Prostate gland (tissue), 2 donors: ENCODE results near the gene SGPP1. TPM values are rescaled to one million over a fixed set of nuclear protein-coding genes. Genes with fewer than 3 reads are reported as not detected.
"Not testable (repeated sequence)": the region's sequence is repeated elsewhere in the genome, so short reads cannot be mapped to it uniquely, and the experiment has no call there.

ENCODE experiments used
- DNase-seq: peaks from one replicate; pipeline ENCODE4 v3.0.0-alpha.2; 2019; ENCODE audit warnings: low spot score
- H3K27ac ChIP-seq, 2 donors: fragments of 200-600 bp; sonication (generic); 2 replicates each; pipeline ENCODE4 v1.5.1; 2017 to 2019
- H3K27me3 ChIP-seq: fragments of 200-600 bp; sonication (generic); replicated peaks from 2 replicates; pipeline ENCODE4 v1.5.1; 2019; ENCODE audit not compliant: insufficient read depth
- H3K36me3 ChIP-seq, 2 donors: fragments of 200-600 bp; sonication (generic); 1 replicate in 1 of 2; 2 replicates in 1 of 2; pipeline versions ENCODE4 v1.5.1 to v1.8.1; 2017 to 2019
- H3K4me1 ChIP-seq: fragments of 200-600 bp; sonication (generic); replicated peaks from 2 replicates; pipeline ENCODE4 v1.5.1; 2019
- H3K4me3 ChIP-seq, 2 donors: fragments of 200-600 bp; sonication (generic); 2 replicates each; pipeline ENCODE4 v1.5.1; 2017 to 2019
- H3K9me3 ChIP-seq: fragments of 200-600 bp; sonication (generic); 2 replicates; pipeline ENCODE4 v1.5.1; 2017
- POLR2A ChIP-seq: fragments of 450-650 bp; IDR thresholded peaks from one replicate; pipeline ENCODE4 v1.6.1; 2016; ENCODE audit warnings: antibody characterized with exemption, mild to moderate bottlenecking
- POLR2AphosphoS5 ChIP-seq: sonication (generic); formaldehyde crosslinking; IDR thresholded peaks from one replicate; pipeline ENCODE4 v1.6.1; 2017; ENCODE audit warnings: antibody characterized with exemption
- WGBS: methylation state at CpG from one replicate; pipeline ENCODE4 v1.1.5; 2018; 5-methylcytosine and 5-hydroxymethylcytosine counted together
- intact Hi-C: fragments of 100-400 bp; cut with DNase I; formaldehyde crosslinking; loops from one replicate; pipeline ENCODE4 v1.14.2; 2022
- small RNA-seq, 2 donors: library from RNA; depleted of rRNA; stranded (forward); fragments of <200 nt; gene quantifications; one replicate each; pipeline ENCODE3, GENCODE V24; 2016
- total RNA-seq, 2 donors: library from RNA; depleted of rRNA; stranded (reverse); fragments of >200 nt; gene quantifications; one replicate each; pipeline ENCODE4 v1.1.0, GENCODE V29; 2016
- TF ChIP-seq, protein P1 (sequence below), 4 experiments: fragments of 200-600 bp in 2 of 4; fragments of 450-650 bp in 2 of 4; sonication (generic) in 2 of 4; IDR thresholded peaks; 1 replicate in 3 of 4; 2 replicates in 1 of 4; pipeline ENCODE4 v1.5.1; 2016 to 2019; ENCODE audit warnings: antibody characterized with exemption in 4 of 4, mild to moderate bottlenecking in 2 of 4, moderate library complexity in 2 of 4

The SGPP1 gene
- total RNA-seq, 2 donors from 2014 or later = 19.7 to 37.5 TPM

DNA sequence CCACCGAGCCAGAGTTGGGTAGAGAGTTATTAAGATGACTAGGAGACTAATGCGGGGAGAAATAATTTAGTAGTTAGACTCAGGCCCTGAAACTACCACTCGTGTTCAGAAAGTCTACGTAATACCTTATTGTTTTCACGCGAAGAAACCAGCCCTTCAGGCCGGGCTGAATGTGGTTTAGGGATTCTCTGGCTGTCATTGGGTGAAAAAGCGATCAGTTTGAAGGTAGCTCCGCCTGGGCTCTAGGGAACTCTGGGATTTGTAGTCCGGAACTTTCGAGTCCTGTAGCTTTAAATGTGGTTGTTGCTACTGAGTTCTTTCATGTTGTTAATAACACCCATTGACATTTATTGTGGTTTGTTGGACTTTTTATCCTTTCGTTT, 85.6 kb downstream of the SGPP1 start:
- Histone ChIP-seq H3K9me3 (no peaks in the 10 kb centered on the region), H3K27me3 (no peaks in the 10 kb centered on the region), H3K27ac (peak overlapping the region; percentile 95 to 96), H3K36me3 (no peaks in the 10 kb centered on the region), H3K4me1 (peaks cover 2% of the 10 kb centered on the region), H3K4me3 (peak overlapping the region; percentile 49 to 53)
- no peak for TF ChIP-seq POLR2A
- TF ChIP-seq, protein P1, sequence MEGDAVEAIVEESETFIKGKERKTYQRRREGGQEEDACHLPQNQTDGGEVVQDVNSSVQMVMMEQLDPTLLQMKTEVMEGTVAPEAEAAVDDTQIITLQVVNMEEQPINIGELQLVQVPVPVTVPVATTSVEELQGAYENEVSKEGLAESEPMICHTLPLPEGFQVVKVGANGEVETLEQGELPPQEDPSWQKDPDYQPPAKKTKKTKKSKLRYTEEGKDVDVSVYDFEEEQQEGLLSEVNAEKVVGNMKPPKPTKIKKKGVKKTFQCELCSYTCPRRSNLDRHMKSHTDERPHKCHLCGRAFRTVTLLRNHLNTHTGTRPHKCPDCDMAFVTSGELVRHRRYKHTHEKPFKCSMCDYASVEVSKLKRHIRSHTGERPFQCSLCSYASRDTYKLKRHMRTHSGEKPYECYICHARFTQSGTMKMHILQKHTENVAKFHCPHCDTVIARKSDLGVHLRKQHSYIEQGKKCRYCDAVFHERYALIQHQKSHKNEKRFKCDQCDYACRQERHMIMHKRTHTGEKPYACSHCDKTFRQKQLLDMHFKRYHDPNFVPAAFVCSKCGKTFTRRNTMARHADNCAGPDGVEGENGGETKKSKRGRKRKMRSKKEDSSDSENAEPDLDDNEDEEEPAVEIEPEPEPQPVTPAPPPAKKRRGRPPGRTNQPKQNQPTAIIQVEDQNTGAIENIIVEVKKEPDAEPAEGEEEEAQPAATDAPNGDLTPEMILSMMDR (IDR thresholded peaks at IDR 0.05) = peak in 1 of 4 experiments; percentile 6
- TF ChIP-seq POLR2AphosphoS5 = peak; percentile 67
- intact Hi-C loops = loop anchor here (5.0 kb wide), 3 partner anchors 85 to 250 kb away; partner anchors contain the start of genes PPP2R5E and SGPP1
- under 1% methylated on average over 12 of the region's 12 CpGs for WGBS
- peak; percentile 93 for DNase-seq

DNA sequence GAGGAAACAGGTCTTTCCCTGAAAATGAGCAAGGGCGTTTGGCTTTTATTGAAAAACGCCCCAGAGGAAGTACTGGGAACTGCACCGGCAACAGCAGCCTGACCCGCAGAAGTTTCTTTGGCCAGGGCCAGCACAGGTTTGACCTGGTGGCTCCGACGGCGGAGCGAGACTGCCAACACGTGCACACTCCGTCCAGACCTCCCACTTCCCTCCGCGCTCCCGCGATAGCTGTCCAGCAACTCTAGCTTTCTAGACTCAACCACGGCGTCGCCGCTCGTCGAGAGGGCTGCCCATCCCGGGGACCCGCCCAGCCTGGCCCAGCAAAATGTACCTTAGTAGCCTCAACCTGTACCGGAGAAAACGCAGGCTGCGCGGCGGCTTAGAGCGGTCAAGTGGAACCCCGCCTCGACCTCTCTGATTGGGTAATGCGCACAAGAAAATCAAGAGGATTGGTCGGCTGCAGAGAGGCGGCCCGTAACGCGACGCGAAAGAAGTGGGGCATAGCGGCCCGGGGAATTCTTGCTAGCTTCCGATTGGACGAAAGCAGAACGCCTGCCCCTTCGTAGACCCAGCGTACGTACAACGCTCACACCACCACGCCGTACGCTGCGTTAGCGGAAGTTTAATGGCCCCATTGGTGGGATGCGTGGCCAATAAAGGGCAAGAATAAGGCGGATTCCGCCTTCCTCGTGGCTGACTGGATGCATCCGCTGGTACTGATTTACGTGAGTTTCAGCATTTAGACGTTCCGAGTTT, 86.2 kb downstream of the SGPP1 start, which contains the start of gene WDR89:
TSS of gene WDR89 (minus strand) at position 399 of the 756 bp plus-strand sequence. CDS start 41,929 bp downstream, outside the sequence.
- H3K27ac ChIP-seq = peak within 1 kb of the TSS; percentile 95 to 96
- peaks cover 2% of the 10 kb centered on the region for H3K4me1 ChIP-seq
- H3K36me3 ChIP-seq = no peaks in the 10 kb centered on the region
- TF ChIP-seq POLR2A (peak; percentile 79), POLR2AphosphoS5 (peak; percentile 82)
- TF ChIP-seq, protein P1 (IDR thresholded peaks at IDR 0.05) = peak; percentile 34 to 85 (median 71)
- H3K27me3 ChIP-seq = no peaks in the 10 kb centered on the region
- peak within 1 kb of the TSS; percentile 49 to 53 for H3K4me3 ChIP-seq
- intact Hi-C loops = loop anchor here (5.0 kb wide), 3 partner anchors 86 to 249 kb away; partner anchors contain the start of genes PPP2R5E and SGPP1
- under 1% methylated on average over 59 of the region's 60 CpGs for WGBS
- DNase-seq = peak; percentile 99
- H3K9me3 ChIP-seq = no peaks in the 10 kb centered on the region

DNA sequence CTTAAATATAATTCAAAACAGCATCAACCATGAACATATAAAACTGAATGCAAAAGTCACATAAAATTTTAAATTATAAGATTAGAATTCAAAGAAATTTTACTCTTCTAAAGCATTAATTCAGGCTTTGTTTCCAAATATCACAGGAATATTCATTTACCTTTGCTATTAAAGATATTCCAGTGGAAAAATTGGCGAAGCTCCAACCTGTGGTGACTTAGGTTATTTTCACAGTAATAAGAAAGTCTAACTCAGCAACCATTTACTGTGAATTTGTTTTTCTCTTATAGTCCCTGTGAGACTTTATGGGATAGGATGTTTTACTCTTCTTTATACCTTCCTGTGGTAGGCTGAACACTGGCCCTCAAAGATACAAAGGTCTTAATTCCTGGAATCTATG, 89.4 kb downstream of the SGPP1 start:
- 87% methylated on average over 1 of the region's 1 CpG for WGBS
- H3K4me1 ChIP-seq = peaks cover 2% of the 10 kb centered on the region
- H3K9me3 ChIP-seq = no peaks in the 10 kb centered on the region
- DNase-seq = no peak
- no peak overlapping the region for H3K4me3 ChIP-seq
- no peaks in the 10 kb centered on the region for H3K27me3 ChIP-seq
- intact Hi-C loops = no loop called here
- H3K36me3 ChIP-seq = no peaks in the 10 kb centered on the region
- TF ChIP-seq, protein P1 (IDR thresholded peaks at IDR 0.05) = no peak
- TF ChIP-seq POLR2A = no peak
- no peak for TF ChIP-seq POLR2AphosphoS5
- no peak overlapping the region for H3K27ac ChIP-seq

DNA sequence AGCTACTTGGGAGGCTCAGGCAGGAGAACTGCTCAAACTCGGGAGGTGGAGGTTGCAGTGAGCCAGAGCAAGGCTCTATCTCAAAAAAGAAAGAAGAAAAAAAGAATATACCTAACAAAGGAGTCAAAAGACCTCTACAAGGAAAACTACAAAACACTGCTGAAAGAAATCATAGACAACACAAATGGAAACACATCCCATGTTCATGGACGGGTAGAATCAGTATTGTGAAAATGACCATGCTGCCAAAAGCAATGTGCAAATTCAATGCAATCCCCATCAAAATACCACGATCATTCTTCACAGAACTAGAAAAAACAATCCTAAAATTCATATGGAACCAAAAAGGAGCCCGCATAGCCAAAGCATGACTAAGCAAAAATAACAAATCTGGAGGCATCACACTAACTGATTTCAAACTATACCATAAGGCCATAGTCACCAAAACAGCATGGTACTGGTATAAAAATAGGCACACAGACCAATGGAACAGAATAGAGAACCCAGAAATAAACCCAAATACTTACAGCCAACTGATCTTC, 91.7 kb downstream of the SGPP1 start:
- WGBS = 97% methylated on average over 4 of the region's 4 CpGs
- DNase-seq, H3K4me3 ChIP-seq, H3K27me3 ChIP-seq, H3K4me1 ChIP-seq, intact Hi-C loops, H3K27ac ChIP-seq, H3K36me3 ChIP-seq, H3K9me3 ChIP-seq: not testable (repeated sequence)

Small RNAs within 50 kb of the gene (small RNA-seq; reads per million reads assigned to genes)
- gene AL161670.1 (0 reads per million in 2 donors), gene RF00012 (0 reads per million in 2 donors), gene RNU7-116P (0 reads per million in 2 donors)

Other genes starting within 250 kb of the SGPP1 start
- gene PPP2R5E, start 184.7 kb downstream of the SGPP1 start, total RNA-seq = 10 to 100 TPM; 23.5 to 30.0 TPM
- gene WDR89, start 86.2 kb downstream of the SGPP1 start, total RNA-seq = 1 to 10 TPM; 4.9 to 8.9 TPM
- gene SYNE2, start 124.9 kb upstream of the SGPP1 start, total RNA-seq = 100 to 1,000 TPM; 104 to 390 TPM